DND-41 (cell line): ENCODE results near the gene SLC35F4.

Experiments
- ATAC-seq: fragments of 200-7000 bp; cut with Tn5 transposase; 3 replicates; pipeline ENCODE4 v1.9.1; 2021; ENCODE audit warnings: low read depth; ENCODE audit not compliant: insufficient read depth
- DNase-seq: peaks from one replicate; pipeline ENCODE4 v3.0.0-alpha.2; 2020
- H2AFZ ChIP-seq: 2 replicates; pipeline ENCODE4 v1.6.0; 2012; ENCODE audit warnings: low read depth, low read length
- H3K27ac ChIP-seq: 2 replicates; pipeline ENCODE4 v1.5.1; 2012; ENCODE audit warnings: low read length, inconsistent platforms
- H3K27me3 ChIP-seq: fragments of 200-600 bp; sonication (generic); 2 replicates; pipeline ENCODE4 v1.6.0; 2012; ENCODE audit warnings: low read length, mild to moderate bottlenecking, inconsistent platforms; ENCODE audit not compliant: insufficient read depth, poor library complexity
- H3K36me3 ChIP-seq: 2 replicates; pipeline ENCODE4 v1.5.1; 2012; ENCODE audit warnings: low read length, inconsistent platforms; ENCODE audit not compliant: insufficient read depth
- H3K4me1 ChIP-seq: 2 replicates; pipeline ENCODE4 v1.5.1; 2012; ENCODE audit warnings: mild to moderate bottlenecking, low read length; ENCODE audit not compliant: insufficient read depth
- H3K4me2 ChIP-seq: 2 replicates; pipeline ENCODE4 v1.6.0; 2012; ENCODE audit warnings: mild to moderate bottlenecking, moderate library complexity, low read length, inconsistent platforms; ENCODE audit not compliant: insufficient read depth
- H3K4me3 ChIP-seq, 2 experiments: fragments of 200-600 bp in 1 of 2; shearing (Covaris generic) in 1 of 2; 2 replicates each; pipeline ENCODE4 v1.5.1; 2012 to 2016; ENCODE audit warnings: inconsistent platforms in 2 of 2, low read length in 2 of 2, mild to moderate bottlenecking in 2 of 2, low read depth in 1 of 2, moderate library complexity in 1 of 2
- H3K79me2 ChIP-seq: 2 replicates; pipeline ENCODE4 v1.6.0; 2012; ENCODE audit warnings: low read length, inconsistent platforms; ENCODE audit not compliant: insufficient read depth
- H3K9ac ChIP-seq: 2 replicates; pipeline ENCODE4 v1.6.0; 2012; ENCODE audit warnings: low read depth, mild to moderate bottlenecking, inconsistent platforms, low read length, moderate library complexity
- H3K9me3 ChIP-seq: 2 replicates; pipeline ENCODE4 v1.5.1; 2012; ENCODE audit warnings: low read length, moderate library complexity, mild to moderate bottlenecking, inconsistent platforms; ENCODE audit not compliant: insufficient read depth, severe bottlenecking
- H4K20me1 ChIP-seq: 2 replicates; pipeline ENCODE4 v1.6.0; 2012; ENCODE audit warnings: low read length; ENCODE audit not compliant: insufficient read depth
- EZH2 ChIP-seq: IDR thresholded peaks from 3 replicates; pipeline ENCODE4 v1.6.1; 2012; ENCODE audit warnings: borderline replicate concordance, low read depth, mild to moderate bottlenecking, moderate library complexity, low read length, inconsistent platforms; ENCODE audit not compliant: severe bottlenecking
- TF ChIP-seq, protein P1 (sequence below): IDR thresholded peaks from 2 replicates; pipeline ENCODE4 v1.5.1; 2012; ENCODE audit warnings: borderline replicate concordance, low read length, moderate library complexity, mild to moderate bottlenecking; ENCODE audit not compliant: poor library complexity, severe bottlenecking; ENCODE audit errors: extremely low read depth

SLC35F4 gene

DNA sequence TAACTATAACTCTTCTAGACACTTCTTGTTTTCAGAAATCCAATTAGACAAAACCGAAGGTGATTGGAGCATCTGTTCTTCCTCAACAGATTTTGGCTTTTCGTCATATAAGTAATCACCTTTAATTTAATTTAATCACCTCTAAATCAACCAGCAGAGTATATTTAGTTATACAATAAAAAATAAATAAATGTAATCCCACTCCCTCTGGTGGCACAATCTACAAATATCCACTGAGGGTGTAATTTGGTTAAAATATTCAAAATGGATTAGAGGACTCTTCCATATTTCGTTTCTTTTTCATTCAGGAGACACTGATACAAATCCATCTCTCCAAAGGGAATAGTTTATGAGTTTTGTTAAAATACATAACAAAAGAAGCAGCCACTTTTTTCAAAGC lies 18.3 kb upstream of the SLC35F4 start:
- TF ChIP-seq, protein P1, sequence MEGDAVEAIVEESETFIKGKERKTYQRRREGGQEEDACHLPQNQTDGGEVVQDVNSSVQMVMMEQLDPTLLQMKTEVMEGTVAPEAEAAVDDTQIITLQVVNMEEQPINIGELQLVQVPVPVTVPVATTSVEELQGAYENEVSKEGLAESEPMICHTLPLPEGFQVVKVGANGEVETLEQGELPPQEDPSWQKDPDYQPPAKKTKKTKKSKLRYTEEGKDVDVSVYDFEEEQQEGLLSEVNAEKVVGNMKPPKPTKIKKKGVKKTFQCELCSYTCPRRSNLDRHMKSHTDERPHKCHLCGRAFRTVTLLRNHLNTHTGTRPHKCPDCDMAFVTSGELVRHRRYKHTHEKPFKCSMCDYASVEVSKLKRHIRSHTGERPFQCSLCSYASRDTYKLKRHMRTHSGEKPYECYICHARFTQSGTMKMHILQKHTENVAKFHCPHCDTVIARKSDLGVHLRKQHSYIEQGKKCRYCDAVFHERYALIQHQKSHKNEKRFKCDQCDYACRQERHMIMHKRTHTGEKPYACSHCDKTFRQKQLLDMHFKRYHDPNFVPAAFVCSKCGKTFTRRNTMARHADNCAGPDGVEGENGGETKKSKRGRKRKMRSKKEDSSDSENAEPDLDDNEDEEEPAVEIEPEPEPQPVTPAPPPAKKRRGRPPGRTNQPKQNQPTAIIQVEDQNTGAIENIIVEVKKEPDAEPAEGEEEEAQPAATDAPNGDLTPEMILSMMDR: peak; percentile 5
- no peak for TF ChIP-seq EZH2
- no peaks in the 10 kb centered on the region for H4K20me1 ChIP-seq
- ATAC-seq (no peak), DNase-seq (no peak)
- peaks cover 4% of the 10 kb centered on the region for H3K27me3 ChIP-seq
- no peak overlapping the region for H3K9ac ChIP-seq
- no peak overlapping the region for H2AFZ ChIP-seq
- H3K4me1 ChIP-seq: no peaks in the 10 kb centered on the region
- no peaks in the 10 kb centered on the region for H3K79me2 ChIP-seq
- no peaks in the 10 kb centered on the region for H3K9me3 ChIP-seq
- no peak overlapping the region for H3K4me2 ChIP-seq
- H3K4me3 ChIP-seq: no peak overlapping the region
- no peak overlapping the region for H3K27ac ChIP-seq
- H3K36me3 ChIP-seq: no peaks in the 10 kb centered on the region

DNA sequence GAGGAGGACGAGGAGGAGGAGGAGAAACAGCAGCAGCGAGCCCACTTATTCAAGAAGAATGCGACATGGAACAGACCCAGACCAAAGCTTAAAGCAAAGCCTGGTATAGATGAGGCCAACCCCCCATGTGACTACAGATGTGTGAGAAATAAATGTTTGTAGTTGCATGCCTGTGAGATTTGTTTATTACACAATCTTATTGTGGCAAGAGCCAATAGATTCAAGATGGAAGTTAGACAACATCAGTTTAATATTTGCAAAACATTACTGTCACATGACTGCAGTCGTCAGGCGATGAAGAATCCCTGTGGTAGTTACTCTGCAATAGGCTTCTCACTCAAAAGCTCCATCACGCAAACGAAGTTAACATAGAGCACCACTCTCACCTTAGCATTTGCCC lies 17.2 kb upstream of the SLC35F4 start:
- Histone ChIP-seq H3K9me3 (no peaks in the 10 kb centered on the region), H3K27ac (no peak overlapping the region), H3K4me2 (no peak overlapping the region)

DNA sequence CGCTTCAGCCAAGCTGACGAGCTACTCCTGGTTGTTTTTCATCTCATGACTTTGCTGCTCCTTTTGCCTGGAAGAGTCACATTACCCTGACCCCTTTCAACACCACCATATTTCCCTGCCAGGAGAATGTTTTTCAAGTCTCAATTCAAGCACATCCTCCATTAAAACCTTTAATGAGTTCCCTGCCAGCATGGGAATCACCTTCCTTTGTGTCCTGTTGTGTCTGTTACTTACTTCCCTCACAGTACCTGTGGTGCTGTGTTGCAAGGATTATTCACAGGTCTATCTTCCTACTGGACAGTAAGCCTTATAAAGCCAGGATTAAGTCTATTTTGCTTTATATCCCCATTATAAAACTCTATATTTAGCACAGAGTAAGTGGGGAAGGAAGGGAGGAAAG lies 13.6 kb upstream of the SLC35F4 start:
- Histone ChIP-seq H3K27me3 (peaks cover 4% of the 10 kb centered on the region), H3K4me2 (no peak overlapping the region), H3K79me2 (no peaks in the 10 kb centered on the region), H3K4me1 (no peaks in the 10 kb centered on the region), H3K27ac (no peak overlapping the region), H3K36me3 (no peaks in the 10 kb centered on the region), H4K20me1 (no peaks in the 10 kb centered on the region), H3K4me3 (no peak overlapping the region), H2AFZ (no peak overlapping the region), H3K9me3 (no peaks in the 10 kb centered on the region), H3K9ac (no peak overlapping the region)
- ATAC-seq (no peak), DNase-seq (no peak)
- no peak for TF ChIP-seq EZH2
- TF ChIP-seq, protein P1: no peak

More for the DNA sequence above, 17.2 kb upstream of the SLC35F4 start:
- H2AFZ ChIP-seq: no peak overlapping the region
- H3K36me3 ChIP-seq: no peaks in the 10 kb centered on the region
- no peak overlapping the region for H3K4me3 ChIP-seq
- no peak for TF ChIP-seq EZH2
- H4K20me1 ChIP-seq: no peaks in the 10 kb centered on the region
- DNase-seq: no peak
- peaks cover 3% of the 10 kb centered on the region for H3K27me3 ChIP-seq
- no peak overlapping the region for H3K9ac ChIP-seq
- no peaks in the 10 kb centered on the region for H3K4me1 ChIP-seq
- no peaks in the 10 kb centered on the region for H3K79me2 ChIP-seq
- ATAC-seq: no peak

DNA sequence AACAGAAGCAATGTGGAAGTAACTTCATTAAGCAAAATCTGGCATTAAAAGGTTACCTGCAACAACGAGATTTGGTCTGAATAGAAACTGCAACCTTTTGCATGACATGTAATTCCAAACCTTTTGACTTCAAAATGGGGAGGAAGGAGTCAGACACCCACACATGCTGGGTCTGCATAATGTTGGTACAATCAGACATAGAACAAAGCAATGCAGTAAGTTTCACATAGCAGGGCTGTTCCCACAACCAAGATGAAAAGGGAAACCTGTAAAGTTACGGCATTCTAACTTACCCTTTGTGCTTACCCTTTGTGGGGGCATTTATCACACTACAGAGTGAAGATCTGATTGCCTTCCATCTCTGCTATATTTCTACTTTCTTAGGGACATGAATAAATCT lies 10.1 kb upstream of the SLC35F4 start:
- TF ChIP-seq, protein P1: no peak
- no peak for TF ChIP-seq EZH2
- no peaks in the 10 kb centered on the region for H4K20me1 ChIP-seq
- ATAC-seq (no peak), DNase-seq (no peak)
- H3K4me1 ChIP-seq: no peaks in the 10 kb centered on the region
- no peak overlapping the region for H3K4me2 ChIP-seq
- no peak overlapping the region for H3K9ac ChIP-seq
- H3K79me2 ChIP-seq: no peaks in the 10 kb centered on the region
- H3K27me3 ChIP-seq: peaks cover 4% of the 10 kb centered on the region
- H3K27ac ChIP-seq: no peak overlapping the region
- H3K9me3 ChIP-seq: no peaks in the 10 kb centered on the region
- no peak overlapping the region for H3K4me3 ChIP-seq
- no peak overlapping the region for H2AFZ ChIP-seq
- H3K36me3 ChIP-seq: no peaks in the 10 kb centered on the region
